ENCODE data around the gene TRIM67. TPM values are rescaled to one million over a fixed set of nuclear protein-coding genes. Genes with fewer than 3 reads are reported as not detected.

Gene TRIM67
- total RNA-seq, 1 donor from 2014 or later = not detected

GRCh38 chr1:231238298-231238697, 76.4 kb downstream of the TRIM67 start:
- Histone ChIP-seq H3K27me3 (no peaks in the 10 kb centered on the region), H3K27ac (no peak overlapping the region), H3K4me3 (no peak overlapping the region), H3K4me1 (peaks cover 0 to 16% of the 10 kb centered on the region in 2 donors), H3K9me3 (no peaks in the 10 kb centered on the region), H3K36me3 (peaks cover 10 to 27% of the 10 kb centered on the region in 2 donors)
- no peak for DNase-seq (ENCODE audit: low spot score in 2 of 2)
- intact Hi-C loops (cut with DNase I) = no loop called here
- TF ChIP-seq, protein P1, sequence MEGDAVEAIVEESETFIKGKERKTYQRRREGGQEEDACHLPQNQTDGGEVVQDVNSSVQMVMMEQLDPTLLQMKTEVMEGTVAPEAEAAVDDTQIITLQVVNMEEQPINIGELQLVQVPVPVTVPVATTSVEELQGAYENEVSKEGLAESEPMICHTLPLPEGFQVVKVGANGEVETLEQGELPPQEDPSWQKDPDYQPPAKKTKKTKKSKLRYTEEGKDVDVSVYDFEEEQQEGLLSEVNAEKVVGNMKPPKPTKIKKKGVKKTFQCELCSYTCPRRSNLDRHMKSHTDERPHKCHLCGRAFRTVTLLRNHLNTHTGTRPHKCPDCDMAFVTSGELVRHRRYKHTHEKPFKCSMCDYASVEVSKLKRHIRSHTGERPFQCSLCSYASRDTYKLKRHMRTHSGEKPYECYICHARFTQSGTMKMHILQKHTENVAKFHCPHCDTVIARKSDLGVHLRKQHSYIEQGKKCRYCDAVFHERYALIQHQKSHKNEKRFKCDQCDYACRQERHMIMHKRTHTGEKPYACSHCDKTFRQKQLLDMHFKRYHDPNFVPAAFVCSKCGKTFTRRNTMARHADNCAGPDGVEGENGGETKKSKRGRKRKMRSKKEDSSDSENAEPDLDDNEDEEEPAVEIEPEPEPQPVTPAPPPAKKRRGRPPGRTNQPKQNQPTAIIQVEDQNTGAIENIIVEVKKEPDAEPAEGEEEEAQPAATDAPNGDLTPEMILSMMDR (IDR thresholded peaks at IDR 0.05) = no peak

DNA sequence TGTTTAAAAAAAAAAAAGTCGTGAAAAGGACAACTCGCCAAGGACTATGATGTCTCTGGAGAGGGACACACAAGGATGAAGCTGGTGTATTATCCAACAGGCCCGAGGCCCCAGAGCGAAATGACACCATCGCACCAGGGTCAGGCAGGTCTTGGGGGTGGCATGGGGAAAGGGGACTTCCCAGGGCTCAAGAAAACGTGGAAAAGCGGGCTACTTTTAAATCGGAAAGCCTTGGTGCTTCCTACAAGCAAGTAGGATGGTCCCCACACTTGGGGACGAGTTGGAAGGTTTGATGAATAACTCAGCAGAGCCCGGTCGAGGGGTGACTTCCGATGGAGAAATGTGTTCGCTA, 78.6 kb downstream of the TRIM67 start:
- Histone ChIP-seq H3K36me3 (peaks cover 10 to 27% of the 10 kb centered on the region in 2 donors), H3K9me3 (no peaks in the 10 kb centered on the region), H3K27me3 (no peaks in the 10 kb centered on the region), H3K4me1 (peaks cover 0 to 18% of the 10 kb centered on the region in 2 donors), H3K4me3 (peak overlapping the region; percentile 85 to 90), H3K27ac (peak overlapping the region; percentile 82 to 84)
- no peak for DNase-seq (ENCODE audit: low spot score in 2 of 2)
- intact Hi-C loops (cut with DNase I) = loop anchor here (2.0 to 10.0 kb wide), 4 partner anchors 97 to 596 kb away; partner anchors contain the start of genes COG2, EGLN1, EXOC8 and SPRTN
- TF ChIP-seq, protein P1 (IDR thresholded peaks at IDR 0.05) = no peak

DNA sequence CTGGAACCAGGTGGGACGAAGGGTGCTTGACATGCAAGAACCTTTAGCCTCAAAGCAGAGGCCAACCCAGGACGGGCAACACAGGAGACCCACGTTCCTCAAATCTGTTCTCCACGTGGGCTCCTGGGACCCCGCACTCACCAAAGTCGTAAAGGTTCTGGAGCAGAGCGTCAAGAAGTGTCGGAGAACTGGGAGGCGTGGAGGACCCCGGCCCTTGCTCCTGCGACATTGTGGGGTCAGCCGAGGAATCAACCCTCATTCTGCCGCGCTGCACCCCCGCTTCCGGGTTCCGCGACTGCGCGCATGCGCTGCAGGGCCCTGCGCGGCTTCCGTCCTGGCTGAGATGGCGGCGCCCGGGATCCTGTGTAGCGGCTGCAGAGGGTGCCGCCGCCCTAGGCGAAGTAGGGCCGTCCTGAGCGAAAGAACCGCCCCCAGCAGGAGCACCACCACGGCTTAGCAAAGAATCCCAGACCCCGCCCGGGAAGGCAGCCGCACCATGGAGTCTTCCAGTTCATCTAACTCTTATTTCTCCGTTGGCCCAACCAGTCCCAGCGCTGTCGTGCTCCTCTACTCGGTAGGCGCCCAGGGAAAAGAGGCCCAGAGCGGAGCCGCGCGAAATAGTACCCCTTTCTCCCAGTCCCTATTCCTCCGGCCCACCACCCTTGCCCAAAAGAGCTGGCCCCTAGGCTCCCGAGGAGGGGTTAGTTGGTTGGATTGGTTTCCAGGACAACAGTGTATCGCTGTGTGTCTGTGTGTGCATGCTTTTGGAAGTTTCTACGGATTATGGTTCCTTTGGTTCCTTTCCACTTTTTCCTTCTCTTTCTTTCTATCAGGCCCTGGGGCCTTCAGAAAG, 79.3 kb downstream of the TRIM67 start, which contains the start of gene GNPAT:
GNPAT (plus strand) TSS at position 330 of the 853 bp plus-strand sequence; CDS start at position 497, 167 bp downstream.
- peak within 1 kb of the TSS; percentile 85 to 90 for H3K4me3 ChIP-seq
- DNase-seq (ENCODE audit: low spot score in 2 of 2) = peak; percentile 23 to 92
- TF ChIP-seq, protein P1 (IDR thresholded peaks at IDR 0.05) = no peak
- no peaks in the 10 kb centered on the region for H3K27me3 ChIP-seq
- intact Hi-C loops (cut with DNase I) = loop anchor here (1.0 to 10.0 kb wide), 5 partner anchors 96 to 596 kb away; partner anchors contain the start of genes COG2, EGLN1, EXOC8 and SPRTN
- peaks cover 0 to 18% of the 10 kb centered on the region in 2 donors for H3K4me1 ChIP-seq
- peak within 1 kb of the TSS; percentile 82 to 84 for H3K27ac ChIP-seq
- peaks cover 10 to 27% of the 10 kb centered on the region in 2 donors for H3K36me3 ChIP-seq
- H3K9me3 ChIP-seq = no peaks in the 10 kb centered on the region

- DNase-seq (ENCODE audit: low spot score in 2 of 2) = no peak
- Histone ChIP-seq H3K36me3 (peaks cover 10 to 21% of the 10 kb centered on the region in 2 donors), H3K4me3 (peak overlapping the region; percentile 85 to 90), H3K4me1 (peaks cover 0 to 18% of the 10 kb centered on the region in 2 donors), H3K27me3 (no peaks in the 10 kb centered on the region), H3K27ac (peak overlapping the region; percentile 82 to 84), H3K9me3 (no peaks in the 10 kb centered on the region)
- TF ChIP-seq, protein P1 (IDR thresholded peaks at IDR 0.05) = no peak
- intact Hi-C loops (cut with DNase I) = loop anchor here (1.0 to 10.0 kb wide), 5 partner anchors 96 to 597 kb away; partner anchors contain the start of genes COG2, EGLN1, EXOC8 and SPRTN
Observed at GRCh38 chr1:231241750-231242149, 79.9 kb downstream of the TRIM67 start.

DNA sequence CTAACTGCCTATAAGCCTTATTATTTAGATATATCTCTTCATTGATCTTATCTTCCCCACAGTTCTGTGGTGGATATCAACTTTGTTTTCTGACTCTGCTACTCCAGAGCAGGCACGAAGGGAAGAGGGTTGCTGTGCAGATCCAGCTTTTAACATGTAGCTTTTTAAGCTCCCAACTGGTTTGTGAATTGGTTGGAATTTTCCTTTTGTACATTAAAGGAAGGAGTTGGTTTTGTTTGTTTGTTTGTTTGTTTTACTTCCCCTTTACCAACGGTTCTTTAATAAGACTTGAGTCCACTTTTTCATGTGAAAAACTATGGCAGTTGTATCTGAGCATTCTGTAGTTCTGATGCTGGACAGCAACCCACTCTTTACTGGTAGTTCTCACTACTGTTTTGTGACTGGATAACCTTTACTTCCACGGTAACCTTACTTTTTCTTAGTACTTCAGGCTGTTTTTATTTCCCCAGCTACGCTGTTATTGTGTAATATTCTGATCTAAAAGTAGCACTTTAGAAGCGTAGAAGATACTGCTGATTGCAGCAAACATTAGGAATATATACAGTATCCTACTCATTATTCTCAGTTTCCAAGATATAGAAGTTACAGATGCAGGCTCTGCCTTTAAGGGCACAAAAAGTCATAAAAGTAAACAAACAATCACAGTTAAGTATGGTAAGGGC, 80.8 kb downstream of the TRIM67 start:
- no peaks in the 10 kb centered on the region for H3K27me3 ChIP-seq
- intact Hi-C loops (cut with DNase I) = loop anchor here (5.0 to 10.0 kb wide), 3 partner anchors 95 to 598 kb away; partner anchors contain the start of genes COG2, EGLN1, EXOC8 and SPRTN
- H3K4me1 ChIP-seq = peaks cover 0 to 18% of the 10 kb centered on the region in 2 donors
- no peak for DNase-seq (ENCODE audit: low spot score in 2 of 2)
- H3K4me3 ChIP-seq = peak overlapping the region; percentile 85 to 90
- no peaks in the 10 kb centered on the region for H3K9me3 ChIP-seq
- TF ChIP-seq, protein P1 (IDR thresholded peaks at IDR 0.05) = no peak
- no peak overlapping the region for H3K27ac ChIP-seq
- H3K36me3 ChIP-seq = peaks cover 7 to 12% of the 10 kb centered on the region in 2 donors
